ENCODE data around the gene RHOBTB3.
A peak's percentile ranks its signal among the peaks of the same experiment; 100 is the strongest.

Gene RHOBTB3

DNA sequence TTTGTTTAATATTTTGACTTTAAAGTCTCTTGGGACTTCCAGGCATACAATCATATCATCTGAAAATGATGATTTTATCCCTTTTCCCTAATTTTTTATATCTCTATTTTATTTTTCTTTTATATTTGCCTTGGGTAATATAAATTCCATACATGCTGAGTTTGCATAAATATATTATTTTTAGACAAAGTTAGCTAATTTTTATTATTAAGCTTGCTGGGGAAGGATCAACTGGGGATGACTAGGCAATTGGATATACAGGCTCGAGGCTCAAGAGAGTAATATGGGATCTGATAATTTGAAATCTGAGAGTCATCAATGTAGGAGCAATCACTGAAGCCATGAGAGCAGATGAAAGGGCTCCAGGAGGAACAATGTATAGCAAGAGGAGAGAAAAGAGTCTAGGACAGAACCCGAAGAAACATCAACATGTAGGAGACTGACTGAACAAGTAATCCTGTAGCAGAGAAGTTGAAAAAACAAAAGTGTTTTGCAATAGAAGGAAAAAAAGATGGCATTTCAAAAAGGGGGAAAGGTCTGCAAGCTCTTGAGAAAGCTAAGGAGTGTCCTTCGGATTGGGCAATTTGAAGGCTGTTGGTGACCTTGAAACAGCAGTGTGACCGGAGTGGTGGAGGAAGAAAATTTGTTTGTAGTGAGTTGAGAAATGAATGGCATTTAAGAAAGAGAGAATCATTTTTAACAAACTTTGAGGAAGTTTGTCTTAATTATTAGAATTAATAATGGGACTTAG is 17.0 kb upstream of the RHOBTB3 start:
- DNase-seq, result no peak

DNA sequence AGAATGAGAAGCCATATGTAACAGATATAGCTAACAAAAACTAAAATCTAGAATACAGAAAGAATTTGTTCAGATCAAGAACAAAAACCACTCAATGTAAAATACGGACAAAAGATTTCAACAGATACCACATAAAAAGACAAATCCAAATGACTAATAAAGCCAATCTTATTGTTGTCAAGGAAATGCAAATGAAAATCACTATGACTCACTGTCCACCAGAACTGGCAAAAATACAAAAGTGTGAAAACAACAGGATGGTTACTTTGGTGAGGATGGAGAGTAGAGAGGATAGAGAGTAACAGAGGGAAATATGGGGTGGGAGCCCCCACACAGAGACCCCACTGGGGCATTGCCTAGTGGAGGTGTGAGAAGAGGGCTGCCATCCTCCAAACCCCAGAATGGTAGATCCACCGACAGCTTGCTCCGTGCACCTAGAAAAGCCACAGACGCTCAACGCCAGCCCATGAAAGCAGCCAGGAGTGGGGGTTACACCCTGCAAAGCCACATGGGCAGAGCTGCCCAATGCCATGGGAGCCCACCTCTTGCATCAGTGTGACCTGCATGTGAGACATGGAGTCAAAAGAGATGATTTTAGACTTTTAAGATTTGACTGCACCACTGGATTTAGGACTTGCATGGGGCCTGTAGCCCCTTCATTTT is 15.2 kb upstream of the RHOBTB3 start:
- no peak for DNase-seq

DNA sequence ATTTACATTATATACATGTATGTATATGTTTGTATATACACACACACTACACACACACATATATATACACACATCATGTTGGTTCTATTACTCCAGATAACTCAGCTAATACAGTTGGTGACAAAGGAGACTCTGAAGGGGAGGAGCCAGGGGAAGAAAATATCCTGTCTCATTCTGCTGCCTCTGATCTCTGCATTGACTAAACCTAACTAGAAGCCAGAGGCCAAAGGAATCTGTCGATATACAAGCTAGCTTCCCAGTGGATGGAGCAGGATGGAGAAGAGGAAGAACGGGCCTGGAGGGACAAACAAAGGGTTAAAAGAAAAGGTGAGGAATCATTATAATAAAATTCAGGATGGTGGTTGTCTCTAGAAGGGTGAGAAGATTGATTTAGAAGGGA is 13.7 kb upstream of the RHOBTB3 start:
- no peak for DNase-seq

DNA sequence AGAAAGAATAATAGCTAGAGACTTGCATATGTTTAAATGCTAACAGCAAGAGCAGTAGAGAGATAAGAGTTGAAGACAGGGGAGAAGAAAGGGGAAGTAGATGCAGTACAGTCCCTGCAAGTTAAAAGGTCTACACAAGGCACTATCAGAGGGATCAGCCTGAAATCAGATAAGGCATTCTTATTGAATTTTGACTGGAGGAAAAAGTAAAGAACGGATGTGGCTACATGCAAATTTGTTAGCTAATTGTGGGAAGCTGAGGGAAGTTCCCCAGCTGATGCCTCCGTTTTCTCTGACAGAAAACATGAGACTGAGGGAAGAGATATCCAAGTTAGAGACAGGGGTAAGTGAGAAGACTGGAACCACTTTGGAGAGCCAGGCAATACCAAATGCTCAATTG is 12.9 kb upstream of the RHOBTB3 start:
- DNase-seq, result no peak

DNA sequence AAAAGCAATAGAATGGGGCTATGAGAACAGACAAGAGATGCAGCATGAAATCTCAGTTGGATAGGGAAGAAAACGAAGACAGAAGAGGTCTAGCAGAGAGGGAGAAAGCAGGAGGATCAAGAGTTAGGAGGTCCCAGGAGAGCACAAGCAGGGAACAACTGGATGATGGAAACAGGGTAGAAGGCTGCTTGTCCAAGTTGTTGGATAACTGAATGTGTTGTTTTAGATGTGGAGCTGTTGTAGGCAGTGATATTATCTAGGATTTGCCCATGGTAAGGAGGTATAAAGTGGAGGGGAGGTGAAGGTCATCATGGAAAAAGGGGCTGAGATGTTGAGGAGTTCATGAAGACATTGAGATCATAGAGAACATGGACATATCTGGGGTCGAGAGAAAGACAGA is 12.4 kb upstream of the RHOBTB3 start:
- DNase-seq, result no peak

DNA sequence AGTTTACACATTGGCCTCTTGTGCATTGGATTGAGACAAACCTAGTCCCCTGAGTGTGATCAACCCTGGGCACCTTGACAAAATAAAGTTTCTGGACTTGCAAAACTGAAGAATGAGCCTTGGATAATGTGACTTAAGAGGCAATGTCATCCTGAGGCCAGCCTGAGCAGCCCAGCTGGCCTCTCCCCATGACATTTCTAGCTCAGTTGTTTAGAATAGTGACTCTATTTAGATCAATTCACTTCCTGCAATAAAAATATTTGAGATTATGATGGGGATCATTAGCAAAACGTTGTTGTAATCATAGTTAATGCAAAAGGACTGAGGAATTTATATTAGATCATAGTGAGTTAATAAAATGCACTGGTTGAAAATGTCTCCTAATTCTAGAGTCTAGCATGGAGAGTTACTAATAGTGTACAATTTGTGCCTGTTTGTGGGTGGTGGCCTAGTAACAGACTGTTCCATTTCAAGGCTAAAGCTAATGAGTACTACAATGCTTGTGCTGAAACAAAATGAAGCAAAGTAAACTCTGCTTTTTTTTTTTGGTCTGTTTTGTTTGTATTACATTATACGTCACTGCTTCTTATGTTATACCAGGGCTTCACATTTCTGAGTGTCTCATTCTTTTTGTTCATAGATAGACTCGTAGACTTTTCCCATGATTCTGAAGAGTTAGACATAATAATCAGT is 10.9 kb upstream of the RHOBTB3 start:
- no peak for DNase-seq

DNA sequence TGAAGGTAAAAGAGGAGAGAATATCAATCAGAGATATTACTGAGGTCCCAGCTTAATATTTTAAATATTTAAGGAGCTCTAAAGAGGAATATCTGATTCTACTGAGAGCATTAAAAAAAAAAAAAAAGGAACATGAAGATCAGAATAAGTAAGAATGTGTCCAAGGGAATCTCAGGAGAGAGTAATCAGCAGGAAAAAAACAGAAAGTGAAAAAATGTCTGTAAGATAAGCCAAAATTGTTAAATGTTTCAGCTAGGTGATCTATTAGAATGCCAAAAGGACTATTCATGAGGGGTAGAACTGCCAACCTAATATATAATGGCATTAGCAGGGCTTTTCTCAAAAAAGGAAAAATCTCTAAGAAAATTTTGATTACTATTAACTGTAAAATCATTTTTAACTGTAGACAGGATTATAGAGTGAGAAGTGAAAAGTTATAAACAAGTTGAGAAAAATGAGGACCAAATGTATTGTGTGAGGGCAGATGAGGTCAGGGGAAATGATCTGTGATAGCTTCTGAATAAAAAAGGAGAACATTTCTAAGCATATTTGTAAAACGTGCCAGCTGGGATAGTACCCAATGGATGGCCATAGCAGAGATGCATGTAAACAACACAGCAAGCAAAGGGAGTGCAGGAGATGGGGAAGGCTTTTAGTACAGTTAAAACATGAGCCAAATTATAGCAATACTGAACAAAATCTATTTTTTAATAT is 9.4 kb upstream of the RHOBTB3 start:
- no peak for DNase-seq

DNA sequence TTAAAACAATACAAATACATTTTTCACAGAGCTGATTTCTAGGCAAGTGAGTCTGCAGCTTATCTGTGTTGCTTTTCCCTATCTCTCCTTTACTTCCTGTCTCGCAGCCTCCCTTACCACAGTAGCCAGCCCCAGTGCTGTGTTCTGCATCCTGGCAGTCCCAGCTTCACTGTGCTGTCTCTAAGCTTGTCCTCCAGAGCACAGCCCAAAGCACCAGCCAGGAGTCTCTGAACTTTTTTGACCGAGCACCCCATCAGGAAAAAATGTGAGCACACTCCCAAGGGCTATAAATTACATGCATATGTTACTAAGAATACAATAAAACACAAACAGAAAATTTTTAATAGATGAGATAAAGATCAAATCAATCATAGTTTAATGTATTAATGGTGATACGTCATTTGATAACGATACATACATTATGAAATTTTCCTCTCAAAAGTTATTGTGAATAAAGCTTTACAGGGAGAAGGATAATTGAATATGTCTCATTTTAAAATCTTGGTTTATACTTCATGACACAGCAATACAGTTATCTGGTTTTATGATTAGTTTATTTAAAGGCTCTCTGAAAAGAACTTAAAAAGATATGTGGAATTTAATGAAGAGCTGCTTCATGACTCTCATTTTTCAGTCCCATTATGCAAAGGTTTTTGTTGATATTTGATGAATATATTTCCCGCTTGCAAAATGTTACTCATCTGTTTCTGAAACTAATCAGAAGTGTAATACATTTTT is 7.3 kb upstream of the RHOBTB3 start:
- DNase-seq, result no peak

DNA sequence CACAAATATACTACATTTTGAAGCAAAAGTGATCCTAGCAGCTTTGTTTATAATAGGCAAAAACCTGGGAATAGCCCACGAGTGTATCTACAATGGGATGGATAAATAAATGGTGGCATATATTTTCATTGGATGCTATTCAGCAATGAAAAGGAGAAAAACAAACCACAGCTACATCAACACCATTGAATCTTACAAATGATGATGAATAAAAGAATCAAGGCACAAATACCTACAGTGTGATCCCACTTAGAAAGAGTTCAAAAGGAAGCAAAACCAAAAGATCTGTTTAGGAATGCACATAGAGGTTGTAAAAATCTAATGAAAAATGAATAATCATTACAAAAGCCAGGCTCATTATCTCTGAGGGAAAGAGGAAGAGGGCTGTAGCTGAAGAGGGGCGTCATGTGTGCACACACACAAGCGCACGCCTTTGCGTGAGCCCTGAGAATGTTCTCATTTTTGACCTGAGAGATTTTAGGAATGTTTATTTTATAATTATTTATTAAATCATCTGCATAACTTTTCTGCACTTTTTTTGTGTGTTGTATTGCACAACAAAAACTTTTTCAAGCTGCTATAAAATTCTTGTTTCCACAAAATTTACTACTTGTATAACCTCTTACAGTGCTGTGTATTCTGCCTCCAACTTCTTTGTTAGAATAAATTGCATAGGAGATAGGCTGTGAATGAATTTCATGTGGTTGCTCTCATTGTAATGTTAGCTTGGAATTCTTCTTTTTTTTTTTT is 5.9 kb upstream of the RHOBTB3 start:
- no peak for DNase-seq

DNA sequence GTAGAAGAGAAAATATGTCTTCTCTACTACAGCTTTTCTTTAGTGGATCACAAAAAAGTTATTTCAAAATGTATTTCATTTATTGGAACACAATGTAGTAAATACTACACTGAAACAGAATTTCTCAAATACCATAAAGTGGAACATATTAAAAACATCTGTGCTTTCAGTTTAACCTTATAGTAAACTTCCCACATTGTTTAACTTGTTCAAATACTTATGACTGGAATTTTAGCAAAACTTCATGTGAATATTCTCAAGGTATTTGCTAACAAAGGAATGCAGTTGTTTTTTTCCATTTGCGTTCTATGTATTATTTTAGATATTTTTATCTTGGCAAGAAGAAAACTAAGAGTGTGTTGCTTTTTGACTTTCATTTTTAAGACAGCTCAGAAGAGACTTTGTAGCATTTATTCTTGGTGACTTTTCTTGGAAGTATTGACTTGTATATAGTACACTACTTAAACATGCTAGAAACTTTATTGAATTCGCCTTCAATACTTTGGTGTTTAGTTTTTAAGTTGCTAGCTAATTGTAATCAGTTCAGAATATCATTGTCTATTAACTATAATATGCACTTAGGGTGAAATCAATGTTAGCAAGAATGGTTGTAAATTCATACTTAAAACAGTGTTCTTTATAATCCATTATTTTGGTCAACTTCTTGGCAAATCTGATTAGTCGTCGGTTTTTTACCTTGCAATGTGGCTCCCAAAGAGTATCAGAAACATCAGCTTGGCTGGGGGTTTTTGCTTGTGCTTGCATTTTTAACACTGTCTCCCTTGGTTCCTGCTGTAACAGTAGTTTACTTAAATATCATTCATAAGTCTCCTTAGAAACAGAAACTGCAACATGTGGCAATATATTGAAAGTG is 5.0 kb upstream of the RHOBTB3 start:
- DNase-seq, result no peak

DNA sequence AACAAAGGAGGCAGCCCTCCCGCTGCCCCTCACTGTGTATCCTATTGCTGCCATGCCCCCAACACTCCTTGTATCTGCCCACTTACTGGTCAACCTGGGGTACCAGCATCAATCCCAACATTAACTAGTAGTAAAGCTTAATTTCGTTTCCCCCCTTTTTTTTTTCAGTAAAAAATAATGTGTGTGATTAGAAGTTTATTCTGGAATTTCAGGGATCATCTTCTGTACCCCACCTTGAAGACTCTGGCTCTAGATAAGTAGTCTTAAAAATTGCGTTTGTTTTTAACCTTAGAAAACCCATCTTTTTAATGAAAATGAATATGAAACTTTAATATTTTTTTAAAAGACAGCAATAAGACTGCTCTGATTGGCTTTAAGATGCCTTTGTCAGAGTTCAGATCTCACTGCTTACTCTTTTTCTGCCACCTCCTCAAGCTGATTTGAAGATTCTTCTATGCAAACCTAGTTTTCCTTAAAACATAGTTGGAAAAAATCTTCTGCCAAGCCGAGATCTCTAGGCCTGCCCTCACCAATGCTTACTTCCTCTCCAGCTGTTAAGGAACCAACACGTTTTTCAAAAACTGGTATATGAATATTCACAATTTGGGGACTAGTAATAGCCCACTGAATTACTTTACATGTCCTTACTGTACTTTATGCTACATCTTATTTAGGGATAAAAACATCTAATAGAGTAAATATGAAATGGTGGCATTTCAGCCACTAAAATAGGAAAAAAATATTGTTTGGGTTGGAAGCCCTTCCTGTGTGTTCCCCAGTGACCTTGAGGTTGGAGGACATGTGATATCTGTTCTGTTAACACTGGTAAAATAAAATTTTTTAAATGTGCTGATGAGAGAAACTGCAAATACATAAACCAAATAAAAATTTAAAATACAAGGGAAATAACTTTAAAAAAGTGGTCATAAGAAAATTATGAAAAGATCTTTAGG is 4.0 kb upstream of the RHOBTB3 start:
- DNase-seq, result no peak

DNA sequence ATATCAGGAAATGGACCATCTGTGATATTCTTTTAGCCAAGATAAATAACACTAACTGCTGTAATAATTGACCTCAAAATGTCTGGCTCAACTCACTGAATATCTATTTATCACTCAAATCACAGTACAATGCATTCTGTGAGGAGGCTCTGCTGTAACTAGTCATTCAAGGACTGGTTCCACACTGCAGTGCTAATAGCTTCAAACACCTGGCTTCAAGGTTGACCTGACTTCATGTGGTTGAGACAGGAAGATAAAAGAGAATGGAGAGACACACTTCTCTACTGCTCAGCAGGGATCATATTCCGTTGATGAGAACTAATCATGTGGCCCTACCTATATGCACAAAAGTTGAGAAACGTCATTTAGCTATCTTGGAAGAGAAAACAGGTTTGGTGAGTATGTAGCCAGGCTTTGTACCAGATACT is 3.4 kb upstream of the RHOBTB3 start:
- DNase-seq, result peak; percentile 89

DNA sequence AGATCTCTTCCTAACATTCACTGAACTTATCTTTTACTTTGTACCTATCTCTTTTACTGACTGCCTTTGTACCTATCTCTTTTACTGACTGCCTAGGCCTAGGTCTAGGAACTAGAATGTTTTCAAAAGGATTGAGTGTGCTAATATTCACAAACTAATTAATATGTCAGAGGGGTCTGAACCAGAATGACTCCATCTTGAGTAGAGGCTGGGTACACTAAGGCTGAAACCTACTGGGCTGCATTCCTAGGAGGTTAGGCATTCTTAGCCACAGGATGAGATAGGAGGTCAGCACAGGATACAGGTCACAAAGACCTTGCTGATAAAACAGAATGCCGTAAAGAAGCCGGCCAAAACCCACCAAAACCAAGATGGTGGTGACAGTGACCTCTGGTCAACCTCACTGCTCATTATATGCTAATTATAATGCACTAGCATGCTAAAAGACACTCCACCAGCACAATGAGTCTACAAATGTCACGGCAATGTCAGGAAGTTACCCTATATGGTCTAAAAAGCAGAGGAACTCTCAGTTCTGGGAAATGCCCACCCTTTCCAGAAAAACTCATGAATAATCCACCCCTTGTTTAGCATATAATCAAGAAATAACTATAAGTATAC is 2.5 kb upstream of the RHOBTB3 start:
- DNase-seq, result peak; percentile 54

DNA sequence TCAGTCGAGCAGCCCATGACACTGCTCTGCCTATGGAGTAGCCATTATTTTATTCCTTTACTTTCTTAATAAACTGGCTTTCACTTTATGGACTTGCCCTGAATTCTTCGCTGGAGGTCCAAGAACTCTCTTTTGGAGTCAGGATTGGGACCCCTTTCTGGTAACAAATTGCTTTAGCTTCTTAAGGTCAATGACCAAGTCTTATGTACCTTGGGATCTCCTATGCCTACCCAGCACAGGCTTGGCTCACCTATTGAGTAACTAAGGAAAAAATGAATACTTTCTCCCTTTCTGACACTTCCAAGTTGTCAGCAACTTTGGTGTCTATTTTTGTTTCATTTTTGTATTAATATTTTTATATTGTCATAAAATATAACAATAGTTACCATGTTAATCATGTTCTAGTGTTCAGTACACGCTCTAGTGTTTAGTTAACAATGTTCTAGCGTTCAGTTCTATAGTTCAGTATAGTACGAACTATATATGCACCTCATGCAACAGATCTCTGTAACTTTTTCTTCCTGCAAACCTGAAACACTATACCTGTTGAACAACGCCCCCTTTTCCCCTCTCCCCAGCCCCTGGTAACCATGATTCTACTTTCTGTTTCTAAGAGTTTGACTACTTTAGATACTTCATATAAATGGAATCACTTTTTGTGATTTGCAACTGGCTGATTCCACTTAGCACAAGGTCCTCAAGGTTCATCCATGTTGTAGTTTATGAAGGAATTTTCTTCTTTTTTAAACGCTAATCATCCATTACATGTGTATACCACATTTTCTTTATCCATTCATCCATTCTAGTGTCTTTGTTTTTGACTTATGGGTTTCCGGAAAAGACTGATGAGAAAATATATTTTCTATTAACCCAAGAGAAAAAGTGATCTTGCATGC is 1.8 kb upstream of the RHOBTB3 start:
- DNase-seq, result no peak

DNA sequence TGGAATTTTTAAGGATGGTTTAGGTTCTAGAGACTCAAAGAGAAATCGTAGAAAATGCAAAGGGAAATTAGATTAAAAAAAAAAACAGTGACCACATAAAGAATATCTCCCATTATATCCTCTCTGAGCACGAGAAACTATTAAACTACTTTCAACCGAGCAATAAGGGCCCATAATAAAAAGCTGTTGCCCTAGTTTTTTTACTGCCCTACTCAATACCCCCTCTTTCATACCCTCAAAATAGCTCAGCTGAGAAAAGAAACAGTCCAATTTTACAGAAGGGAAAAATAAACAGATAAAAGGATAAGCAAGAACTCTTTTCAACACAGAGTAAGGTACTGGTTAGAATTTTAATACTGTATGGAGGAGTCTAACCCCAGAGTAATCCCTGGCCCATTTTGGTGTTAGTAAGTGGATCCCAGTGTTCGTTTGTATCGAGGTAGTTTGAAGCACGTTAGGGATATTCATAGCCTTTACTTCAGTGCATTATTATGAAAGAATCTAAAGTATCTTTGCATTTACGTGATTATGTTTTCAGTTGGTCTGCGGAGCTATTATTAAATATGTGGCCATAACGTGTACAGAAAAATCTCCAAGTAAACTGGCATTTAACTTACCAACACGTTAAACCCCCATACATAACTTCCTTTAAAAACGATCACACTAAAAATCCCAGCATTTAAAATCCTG is 980 bp upstream of the RHOBTB3 start:
- no peak for DNase-seq

DNA sequence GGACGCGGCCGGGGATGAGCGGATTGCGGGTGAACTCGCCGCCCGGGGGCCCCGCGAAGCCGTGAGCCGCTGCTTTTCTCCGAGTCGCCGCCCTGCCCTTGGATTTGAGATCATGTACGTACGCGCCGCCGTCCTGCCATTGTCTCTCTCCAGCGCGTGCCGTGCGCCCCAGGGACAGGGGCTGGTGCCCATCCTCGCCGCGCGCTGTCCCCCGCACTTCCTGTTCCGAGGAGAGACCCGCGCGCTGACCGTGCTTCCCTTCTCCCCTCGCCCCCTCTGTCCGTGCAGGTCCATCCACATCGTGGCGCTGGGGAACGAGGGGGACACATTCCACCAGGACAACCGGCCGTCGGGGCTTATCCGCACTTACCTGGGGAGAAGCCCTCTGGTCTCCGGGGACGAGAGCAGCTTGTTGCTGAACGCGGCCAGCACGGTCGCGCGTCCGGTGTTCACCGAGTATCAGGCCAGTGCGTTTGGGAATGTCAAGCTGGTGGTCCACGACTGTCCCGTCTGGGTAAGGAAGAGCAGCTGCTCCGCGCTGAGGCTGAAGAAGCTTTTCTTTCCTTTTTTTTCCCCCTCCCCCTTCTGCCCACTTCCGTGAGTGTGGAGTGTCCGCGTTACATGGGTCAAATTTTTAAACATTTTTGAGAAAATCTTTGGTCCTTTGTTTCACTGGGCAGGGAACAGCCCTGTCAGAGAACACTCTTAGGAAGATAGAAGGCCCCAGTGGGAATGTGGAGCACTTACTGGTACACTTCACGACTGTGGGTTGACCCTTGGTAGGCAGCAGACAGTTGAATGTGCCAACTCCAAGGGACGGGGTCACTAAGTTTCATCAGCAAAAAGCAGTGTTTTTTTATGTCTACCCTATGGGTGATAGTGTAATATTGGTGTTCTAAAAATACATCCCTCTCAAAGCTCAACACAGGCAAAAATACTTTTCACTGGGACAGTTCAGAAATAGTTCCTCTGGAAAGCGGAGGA is 727 bp downstream of the RHOBTB3 start:
- no peak for DNase-seq
